Peyer's patch (tissue), 4 donors: ENCODE results near the gene IL34. TPM values are rescaled to one million over a fixed set of nuclear protein-coding genes. Genes with fewer than 3 reads are reported as not detected.

Source experiments
- DNase-seq, 3 donors: peaks; one replicate each; pipeline ENCODE4 v3.0.0-alpha.2; 2017 to 2019
- H3K27ac ChIP-seq, 4 donors: fragments of 200-600 bp; sonication (generic); one replicate each; pipeline ENCODE4 v1.5.1; 2016 to 2019
- H3K27me3 ChIP-seq, 2 donors: fragments of 200-600 bp; sonication (generic); one replicate each; pipeline ENCODE4 v1.5.1; 2019
- H3K36me3 ChIP-seq, 3 donors: fragments of 200-600 bp; sonication (generic); one replicate each; pipeline ENCODE4 v1.5.1; 2016 to 2019
- H3K4me1 ChIP-seq, 4 donors: fragments of 200-600 bp; sonication (generic); one replicate each; pipeline ENCODE4 v1.5.1; 2016 to 2019
- H3K4me3 ChIP-seq, 4 donors: fragments of 200-600 bp; sonication (generic); 1 replicate in 3 of 4; 2 replicates in 1 of 4; pipeline ENCODE4 v1.5.1; 2016 to 2019; ENCODE audit warnings: mild to moderate bottlenecking in 1 of 4
- H3K9me3 ChIP-seq, 4 donors: fragments of 200-600 bp; sonication (generic); one replicate each; pipeline ENCODE4 v1.5.1; 2016 to 2019; ENCODE audit warnings: mild to moderate bottlenecking in 1 of 4
- CTCF ChIP-seq, 6 experiments: fragments of 450-650 bp in 4 of 6; fragments of 200-600 bp in 2 of 6; sonication (generic) in 1 of 6; IDR thresholded peaks; one replicate each; pipeline ENCODE4 v1.5.1; 2017 to 2019; ENCODE audit warnings: antibody characterized with exemption in 6 of 6, mild to moderate bottlenecking in 3 of 6, moderate library complexity in 1 of 6
- POLR2A ChIP-seq, 2 donors: fragments of 450-650 bp; IDR thresholded peaks; one replicate each; pipeline ENCODE4 v1.5.1; 2017; ENCODE audit warnings: antibody characterized with exemption in 2 of 2, mild to moderate bottlenecking in 2 of 2, moderate library complexity in 2 of 2
- total RNA-seq, 4 donors: library from RNA; depleted of rRNA; stranded (reverse); fragments of >200 nt; gene quantifications; one replicate each; pipeline ENCODE4 v1.1.0, GENCODE V29; 2016

The IL34 gene
- total RNA-seq, 4 donors from 2014 or later = 1.6 to 23.1 (median 2.6) TPM

- TF ChIP-seq POLR2A (IDR thresholded peaks at IDR 0.05) (no peak), CTCF (IDR thresholded peaks at IDR 0.05) (no peak)
- H3K27ac ChIP-seq = no peak overlapping the region
- no peaks in the 10 kb centered on the region for H3K27me3 ChIP-seq
- no peak overlapping the region for H3K4me3 ChIP-seq
- H3K36me3 ChIP-seq = peaks cover 0 to 57% (median 0%) of the 10 kb centered on the region in 3 donors
- no peak for DNase-seq
- H3K4me1 ChIP-seq = peaks cover 0 to 9% (median 0%) of the 10 kb centered on the region in 4 donors
- no peaks in the 10 kb centered on the region for H3K9me3 ChIP-seq
Observed at GRCh38 chr16:70675851-70676513, 29.6 kb downstream of the IL34 start.

GRCh38 chr16:70676675-70677498, 30.5 kb downstream of the IL34 start:
- no peak overlapping the region for H3K4me3 ChIP-seq
- peaks cover 0 to 18% (median 0%) of the 10 kb centered on the region in 4 donors for H3K4me1 ChIP-seq
- H3K27ac ChIP-seq = no peak overlapping the region
- no peaks in the 10 kb centered on the region for H3K27me3 ChIP-seq
- TF ChIP-seq CTCF (IDR thresholded peaks at IDR 0.05) (no peak), POLR2A (IDR thresholded peaks at IDR 0.05) (no peak)
- no peaks in the 10 kb centered on the region for H3K9me3 ChIP-seq
- no peak for DNase-seq
- peaks cover 0 to 57% (median 0%) of the 10 kb centered on the region in 3 donors for H3K36me3 ChIP-seq

GRCh38 chr16:70677499-70678120, 31.3 kb downstream of the IL34 start:
- TF ChIP-seq POLR2A (IDR thresholded peaks at IDR 0.05) = no peak
- TF ChIP-seq CTCF (IDR thresholded peaks at IDR 0.05) = no peak
- H3K4me3 ChIP-seq = no peak overlapping the region
- DNase-seq = no peak
- H3K36me3 ChIP-seq = peaks cover 0 to 57% (median 0%) of the 10 kb centered on the region in 3 donors
- H3K27me3 ChIP-seq = no peaks in the 10 kb centered on the region
- no peaks in the 10 kb centered on the region for H3K9me3 ChIP-seq
- no peak overlapping the region for H3K27ac ChIP-seq
- H3K4me1 ChIP-seq = peaks cover 0 to 25% (median 0%) of the 10 kb centered on the region in 4 donors

- H3K4me3 ChIP-seq = no peak overlapping the region
- peaks cover 0 to 32% (median 0%) of the 10 kb centered on the region in 4 donors for H3K4me1 ChIP-seq
- H3K27ac ChIP-seq = peak overlapping the region in 1 of 4 donors; percentile 10
- H3K27me3 ChIP-seq = no peaks in the 10 kb centered on the region
- TF ChIP-seq CTCF (IDR thresholded peaks at IDR 0.05) (no peak), POLR2A (IDR thresholded peaks at IDR 0.05) (no peak)
- peaks cover 0 to 50% (median 0%) of the 10 kb centered on the region in 3 donors for H3K36me3 ChIP-seq
- no peak for DNase-seq
- no peaks in the 10 kb centered on the region for H3K9me3 ChIP-seq
Observed at GRCh38 chr16:70678121-70678897, 31.9 kb downstream of the IL34 start.
